Tibial nerve (tissue), 3 donors: ENCODE results near the gene GUCD1.

Experiments
- POLR2A ChIP-seq, 2 donors: fragments of 450-650 bp; IDR thresholded peaks; one replicate each; pipeline ENCODE4 v1.6.1; 2017; ENCODE audit warnings: antibody characterized with exemption in 2 of 2, mild to moderate bottlenecking in 2 of 2, moderate library complexity in 2 of 2
- TF ChIP-seq, protein P1 (sequence below), 5 experiments: fragments of 200-600 bp in 3 of 5; fragments of 450-650 bp in 2 of 5; sonication (generic) in 3 of 5; IDR thresholded peaks; one replicate each; pipeline ENCODE4 v1.5.1; 2016 to 2019; ENCODE audit warnings: antibody characterized with exemption in 5 of 5, mild to moderate bottlenecking in 3 of 5, moderate library complexity in 2 of 5

DNA sequence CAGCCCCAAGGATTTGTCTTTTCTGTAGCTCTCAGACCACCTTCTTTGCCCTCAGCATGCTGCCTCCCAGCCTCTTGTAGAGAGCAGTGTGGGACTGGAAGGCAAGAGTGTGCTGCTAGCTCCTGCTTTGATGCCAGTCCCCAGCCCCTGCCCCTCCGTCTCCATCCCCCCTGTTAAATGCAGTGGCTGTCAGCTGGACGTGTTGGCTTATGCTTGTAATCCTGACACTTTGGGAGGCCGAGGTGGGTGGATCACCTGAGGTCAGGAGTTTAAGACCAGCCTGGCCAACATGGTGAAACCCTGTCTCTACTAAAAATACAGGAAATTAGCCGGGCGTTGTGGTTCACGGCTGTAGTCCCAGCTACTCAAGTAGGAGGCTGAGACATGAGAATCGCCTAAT, 16.3 kb upstream of the GUCD1 start:
- TF ChIP-seq, protein P1, sequence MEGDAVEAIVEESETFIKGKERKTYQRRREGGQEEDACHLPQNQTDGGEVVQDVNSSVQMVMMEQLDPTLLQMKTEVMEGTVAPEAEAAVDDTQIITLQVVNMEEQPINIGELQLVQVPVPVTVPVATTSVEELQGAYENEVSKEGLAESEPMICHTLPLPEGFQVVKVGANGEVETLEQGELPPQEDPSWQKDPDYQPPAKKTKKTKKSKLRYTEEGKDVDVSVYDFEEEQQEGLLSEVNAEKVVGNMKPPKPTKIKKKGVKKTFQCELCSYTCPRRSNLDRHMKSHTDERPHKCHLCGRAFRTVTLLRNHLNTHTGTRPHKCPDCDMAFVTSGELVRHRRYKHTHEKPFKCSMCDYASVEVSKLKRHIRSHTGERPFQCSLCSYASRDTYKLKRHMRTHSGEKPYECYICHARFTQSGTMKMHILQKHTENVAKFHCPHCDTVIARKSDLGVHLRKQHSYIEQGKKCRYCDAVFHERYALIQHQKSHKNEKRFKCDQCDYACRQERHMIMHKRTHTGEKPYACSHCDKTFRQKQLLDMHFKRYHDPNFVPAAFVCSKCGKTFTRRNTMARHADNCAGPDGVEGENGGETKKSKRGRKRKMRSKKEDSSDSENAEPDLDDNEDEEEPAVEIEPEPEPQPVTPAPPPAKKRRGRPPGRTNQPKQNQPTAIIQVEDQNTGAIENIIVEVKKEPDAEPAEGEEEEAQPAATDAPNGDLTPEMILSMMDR (IDR thresholded peaks at IDR 0.05), result no peak
- no peak for TF ChIP-seq POLR2A (IDR thresholded peaks at IDR 0.05)
